Natural killer cell (primary cell): ENCODE data around the gene DPP3. TPM values are rescaled to one million over a fixed set of nuclear protein-coding genes. Genes with fewer than 3 reads are reported as not detected.

Source experiments
- ATAC-seq, 3 donors: fragments of 150-1000 bp in 2 of 3; fragments of 200-7000 bp in 1 of 3; cut with Tn5 transposase; 1 replicate in 1 of 3; 2 replicates in 2 of 3; pipeline ENCODE4 v1.10.0; 2021; ENCODE audit warnings: mild to moderate bottlenecking in 2 of 3, moderate library complexity in 2 of 3
- DNase-seq, 2 donors: peaks; one replicate each; pipeline versions ENCODE4 v3.0.0 to v3.0.0-alpha.2; 2013 to 2021; ENCODE audit warnings: mixed read lengths in 1 of 2
- H3K27ac ChIP-seq: one replicate; pipeline ENCODE4 v1.5.1; 2013; ENCODE audit warnings: mild to moderate bottlenecking, low read length
- H3K27me3 ChIP-seq: one replicate; pipeline ENCODE4 v1.6.1; 2013; ENCODE audit warnings: low read length; ENCODE audit not compliant: control insufficient read depth, insufficient read depth
- H3K36me3 ChIP-seq: one replicate; pipeline ENCODE4 v1.6.1; 2013; ENCODE audit warnings: low read length; ENCODE audit not compliant: control insufficient read depth, insufficient read depth
- H3K4me1 ChIP-seq: one replicate; pipeline ENCODE4 v1.6.1; 2013; ENCODE audit warnings: low read length; ENCODE audit not compliant: control insufficient read depth, insufficient read depth
- H3K4me3 ChIP-seq: one replicate; pipeline ENCODE4 v1.5.1; 2013; ENCODE audit warnings: low read length
- H3K9me3 ChIP-seq: one replicate; pipeline ENCODE4 v1.6.1; 2013; ENCODE audit warnings: low read length; ENCODE audit not compliant: control insufficient read depth, insufficient read depth
- H3K27ac Mint-ChIP-seq, 2 donors: one replicate each; pipeline ENCODE4 v1.8.0; 2022; ENCODE audit warnings: mild to moderate bottlenecking in 2 of 2, mixed read lengths in 2 of 2, moderate library complexity in 1 of 2
- H3K27me3 Mint-ChIP-seq, 2 donors: one replicate each; pipeline ENCODE4 v1.8.0; 2022; ENCODE audit warnings: low read depth in 2 of 2, mixed read lengths in 2 of 2
- H3K36me3 Mint-ChIP-seq: one replicate; pipeline ENCODE4 v1.8.0; 2022; ENCODE audit warnings: mixed read lengths
- H3K4me1 Mint-ChIP-seq, 2 donors: one replicate each; pipeline ENCODE4 v1.8.0; 2022; ENCODE audit warnings: mixed read lengths in 2 of 2
- H3K4me3 Mint-ChIP-seq: one replicate; pipeline ENCODE4 v1.8.0; 2022; ENCODE audit warnings: mild to moderate bottlenecking, moderate library complexity, mixed read lengths
- H3K9me3 Mint-ChIP-seq, 2 donors: one replicate each; pipeline ENCODE4 v1.8.0; 2022; ENCODE audit warnings: mixed read lengths in 2 of 2
- WGBS: methylation state at CpG from one replicate; pipeline ENCODE4 v1.1.7; 2013; ENCODE audit warnings: missing lambda C conversion rate; ENCODE audit not compliant: insufficient coverage; 5-methylcytosine and 5-hydroxymethylcytosine counted together
- intact Hi-C: fragments of 100-400 bp; cut with micrococcal nuclease; formaldehyde crosslinking; loops from one replicate; pipeline ENCODE4 v1.14.2; 2022
- total RNA-seq, 4 donors: library from RNA; stranded (reverse); fragments of 120-200 nt in 1 of 4; gene quantifications; one replicate each; pipeline versions ENCODE4 v1.2.3 to v1.2.4, GENCODE V29; 2013 to 2022
- TF ChIP-seq, protein P1 (sequence below): fragments of 200-600 bp; IDR thresholded peaks from one replicate; pipeline ENCODE4 v1.8.0; 2022; ENCODE audit warnings: antibody characterized with exemption

DPP3 gene
- total RNA-seq, 3 donors from 2014 or later (not counting 1 experiment from before 2014, with no cell fraction given) = 37.4 to 42.9 (median 38.6) TPM

GRCh38 chr11:66557733-66558326 lies 77.6 kb downstream of the DPP3 start:
- intact Hi-C loops = no loop called here
- TF ChIP-seq, protein P1, sequence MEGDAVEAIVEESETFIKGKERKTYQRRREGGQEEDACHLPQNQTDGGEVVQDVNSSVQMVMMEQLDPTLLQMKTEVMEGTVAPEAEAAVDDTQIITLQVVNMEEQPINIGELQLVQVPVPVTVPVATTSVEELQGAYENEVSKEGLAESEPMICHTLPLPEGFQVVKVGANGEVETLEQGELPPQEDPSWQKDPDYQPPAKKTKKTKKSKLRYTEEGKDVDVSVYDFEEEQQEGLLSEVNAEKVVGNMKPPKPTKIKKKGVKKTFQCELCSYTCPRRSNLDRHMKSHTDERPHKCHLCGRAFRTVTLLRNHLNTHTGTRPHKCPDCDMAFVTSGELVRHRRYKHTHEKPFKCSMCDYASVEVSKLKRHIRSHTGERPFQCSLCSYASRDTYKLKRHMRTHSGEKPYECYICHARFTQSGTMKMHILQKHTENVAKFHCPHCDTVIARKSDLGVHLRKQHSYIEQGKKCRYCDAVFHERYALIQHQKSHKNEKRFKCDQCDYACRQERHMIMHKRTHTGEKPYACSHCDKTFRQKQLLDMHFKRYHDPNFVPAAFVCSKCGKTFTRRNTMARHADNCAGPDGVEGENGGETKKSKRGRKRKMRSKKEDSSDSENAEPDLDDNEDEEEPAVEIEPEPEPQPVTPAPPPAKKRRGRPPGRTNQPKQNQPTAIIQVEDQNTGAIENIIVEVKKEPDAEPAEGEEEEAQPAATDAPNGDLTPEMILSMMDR = no peak
- no peaks in the 10 kb centered on the region for H3K9me3 ChIP-seq
- H3K4me3 ChIP-seq = no peak overlapping the region
- Mint-ChIP-seq H3K4me3 (no peak overlapping the region), H3K27me3 (peaks cover 0 to 7% of the 10 kb centered on the region in 2 donors), H3K4me1 (no peaks in the 10 kb centered on the region), H3K36me3 (no peaks in the 10 kb centered on the region), H3K9me3 (no peaks in the 10 kb centered on the region), H3K27ac (no peak overlapping the region)
- H3K4me1 ChIP-seq = peaks cover 8% of the 10 kb centered on the region
- ATAC-seq (no peak), DNase-seq (no peak)
- WGBS = 93% methylated on average over 24 of the region's 24 CpGs
- peaks cover 2% of the 10 kb centered on the region for H3K27me3 ChIP-seq
- no peak overlapping the region for H3K27ac ChIP-seq
- no peaks in the 10 kb centered on the region for H3K36me3 ChIP-seq

Other genes starting within 250 kb of the DPP3 start
- 10 to 100 TPM; 22.9 to 32.0 (median 27.6) TPM for gene KLC2, start 222.7 kb upstream of the DPP3 start, total RNA-seq
- 100 to 1,000 TPM; 116 to 144 (median 132) TPM for gene RAB1B, start 211.8 kb upstream of the DPP3 start, total RNA-seq
- gene CNIH2, start 202.3 kb upstream of the DPP3 start, total RNA-seq = 1 to 10 TPM; 6.3 to 8.8 (median 7.1) TPM
- gene YIF1A, start 191.3 kb upstream of the DPP3 start, total RNA-seq = 10 to 100 TPM; 21.9 to 28.5 (median 23.6) TPM
- not detected for gene TMEM151A, start 188.5 kb upstream of the DPP3 start, total RNA-seq
- gene CD248, start 163.4 kb upstream of the DPP3 start, total RNA-seq = under 1 TPM; 0.23 to 0.40 (median 0.32) TPM
- 1 to 10 TPM; 1.3 to 7.9 (median 2.5) TPM for gene RIN1, start 144.0 kb upstream of the DPP3 start, total RNA-seq
- gene BRMS1, start 135.3 kb upstream of the DPP3 start, total RNA-seq = 10 to 100 TPM; 48.1 to 55.6 (median 48.2) TPM
- 1 to 10 TPM; 2.0 to 4.2 (median 2.5) TPM for gene B4GAT1, start 132.8 kb upstream of the DPP3 start, total RNA-seq
- 1 to 10 TPM; 1.5 to 1.8 (median 1.6) TPM for gene SLC29A2, start 108.7 kb upstream of the DPP3 start, total RNA-seq
- gene NPAS4, start 59.4 kb upstream of the DPP3 start, total RNA-seq = not detected
- gene MRPL11, start 41.6 kb upstream of the DPP3 start, total RNA-seq = 10 to 100 TPM; 20.7 to 24.2 (median 23.9) TPM
- gene PELI3, start 13.5 kb upstream of the DPP3 start, total RNA-seq = 1 to 10 TPM; 5.3 to 6.3 (median 5.6) TPM
- 10 to 100 TPM; 12.5 to 22.5 (median 18.1) TPM for gene BBS1, start 30.2 kb downstream of the DPP3 start, total RNA-seq
- 10 to 100 TPM; 18.5 to 34.9 (median 28.9) TPM for gene ZDHHC24, start 65.6 kb downstream of the DPP3 start, total RNA-seq
- under 1 TPM; 0.33 to 1.00 (median 0.50) TPM for gene ACTN3, start 66.5 kb downstream of the DPP3 start, total RNA-seq
- 10 to 100 TPM; 17.1 to 27.0 (median 24.8) TPM for gene CTSF, start 88.2 kb downstream of the DPP3 start, total RNA-seq
- under 1 TPM; 0.40 to 0.68 (median 0.49) TPM for gene CCDC87, start 112.6 kb downstream of the DPP3 start, total RNA-seq
- 10 to 100 TPM; 27.1 to 35.6 (median 32.4) TPM for gene CCS, start 112.8 kb downstream of the DPP3 start, total RNA-seq
- gene RBM14, start 136.2 kb downstream of the DPP3 start, total RNA-seq = 100 to 1,000 TPM; 289 to 325 (median 307) TPM
- gene RBM4, start 158.3 kb downstream of the DPP3 start, total RNA-seq = 100 to 1,000 TPM; 219 to 241 (median 224) TPM
- 10 to 100 TPM; 11.1 to 23.0 (median 12.4) TPM for gene RBM4B, start 197.5 kb downstream of the DPP3 start, total RNA-seq
- gene SPTBN2, start 248.8 kb downstream of the DPP3 start, total RNA-seq = 1 to 10 TPM in 1 of 3 donors, not detected in 2; 1.1 TPM